AG04449 (cell line): ENCODE results near the gene RTTN.

Experiments
- CTCF ChIA-PET: fragments of 350-600 bp; formaldehyde crosslinking; extraction: SDS; loops from one replicate; lab custom pipeline; 2021; ENCODE audit warnings: antibody characterized with exemption; lab: Yijun Ruan, JAX
- POLR2A ChIA-PET: fragments of 400-600, 350-600 bp; formaldehyde crosslinking; extraction: SDS; loops from one replicate; lab custom pipeline; 2020; ENCODE audit warnings: antibody characterized with exemption, inconsistent platforms; lab: Yijun Ruan, JAX
- DNase-seq: peaks from one replicate; pipeline ENCODE4 v3.0.0-alpha.2; 2010; ENCODE audit warnings: low read depth, low spot score
- H3K4me3 ChIP-seq: 2 replicates; pipeline ENCODE4 v1.5.1; 2011; ENCODE audit warnings: low read depth, mild to moderate bottlenecking, control low read depth, low read length
- TF ChIP-seq, protein P1 (sequence below): IDR thresholded peaks from one replicate; pipeline ENCODE4 v1.5.1; 2011; ENCODE audit warnings: mild to moderate bottlenecking, moderate library complexity, low read length, control low read depth, inconsistent platforms; ENCODE audit not compliant: insufficient read depth; ENCODE audit errors: missing control alignments

RTTN gene

DNA sequence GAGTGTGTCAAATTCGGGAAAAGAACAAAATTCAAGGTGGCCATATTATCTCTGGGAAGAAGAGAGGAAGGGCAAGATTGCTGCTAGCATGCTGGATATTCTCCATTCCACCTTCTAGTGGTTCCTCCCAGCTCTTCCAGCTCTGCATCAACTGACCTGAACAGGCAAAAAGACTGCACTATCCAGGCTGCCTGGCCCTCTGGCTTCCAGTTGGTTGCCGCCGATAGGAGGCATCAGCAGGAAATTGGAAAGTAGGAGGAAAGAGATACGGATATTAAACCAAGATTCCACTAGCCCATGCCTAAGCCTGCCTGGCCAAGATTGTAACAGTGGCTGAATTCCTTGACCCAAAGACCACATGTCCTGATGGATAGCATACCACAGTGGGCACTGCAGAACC, 1.7 kb upstream of the RTTN start:
- no peak for DNase-seq
- no peak overlapping the region for H3K4me3 ChIP-seq
- ChIA-PET POLR2A (no interaction called here), CTCF (interaction anchor here (0.6 to 2.7 kb wide), 2 partner anchors 12 to 226 kb away, joined by 3 to 18 read pairs; no protein-coding TSS in a partner anchor)
- TF ChIP-seq, protein P1, sequence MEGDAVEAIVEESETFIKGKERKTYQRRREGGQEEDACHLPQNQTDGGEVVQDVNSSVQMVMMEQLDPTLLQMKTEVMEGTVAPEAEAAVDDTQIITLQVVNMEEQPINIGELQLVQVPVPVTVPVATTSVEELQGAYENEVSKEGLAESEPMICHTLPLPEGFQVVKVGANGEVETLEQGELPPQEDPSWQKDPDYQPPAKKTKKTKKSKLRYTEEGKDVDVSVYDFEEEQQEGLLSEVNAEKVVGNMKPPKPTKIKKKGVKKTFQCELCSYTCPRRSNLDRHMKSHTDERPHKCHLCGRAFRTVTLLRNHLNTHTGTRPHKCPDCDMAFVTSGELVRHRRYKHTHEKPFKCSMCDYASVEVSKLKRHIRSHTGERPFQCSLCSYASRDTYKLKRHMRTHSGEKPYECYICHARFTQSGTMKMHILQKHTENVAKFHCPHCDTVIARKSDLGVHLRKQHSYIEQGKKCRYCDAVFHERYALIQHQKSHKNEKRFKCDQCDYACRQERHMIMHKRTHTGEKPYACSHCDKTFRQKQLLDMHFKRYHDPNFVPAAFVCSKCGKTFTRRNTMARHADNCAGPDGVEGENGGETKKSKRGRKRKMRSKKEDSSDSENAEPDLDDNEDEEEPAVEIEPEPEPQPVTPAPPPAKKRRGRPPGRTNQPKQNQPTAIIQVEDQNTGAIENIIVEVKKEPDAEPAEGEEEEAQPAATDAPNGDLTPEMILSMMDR = no peak

GRCh38 chr18:70200286-70200685, 5.2 kb downstream of the RTTN start:
- TF ChIP-seq, protein P1 = no peak
- CTCF ChIA-PET = interaction anchor here (1.6 to 15.4 kb wide), 3 partner anchors 234 to 254 kb away, joined by 6 to 471 read pairs (median 12); no protein-coding TSS in a partner anchor
- POLR2A ChIA-PET = no interaction called here
- DNase-seq = no peak
- no peak overlapping the region for H3K4me3 ChIP-seq

GRCh38 chr18:70197844-70198243, 7.6 kb downstream of the RTTN start:
- TF ChIP-seq, protein P1 = no peak
- H3K4me3 ChIP-seq = no peak overlapping the region
- DNase-seq = no peak
- POLR2A ChIA-PET = no interaction called here
- CTCF ChIA-PET = interaction anchor here (0.6 to 15.4 kb wide), 5 partner anchors 11 to 253 kb away, joined by 3 to 471 read pairs (median 47); no protein-coding TSS in a partner anchor

DNA sequence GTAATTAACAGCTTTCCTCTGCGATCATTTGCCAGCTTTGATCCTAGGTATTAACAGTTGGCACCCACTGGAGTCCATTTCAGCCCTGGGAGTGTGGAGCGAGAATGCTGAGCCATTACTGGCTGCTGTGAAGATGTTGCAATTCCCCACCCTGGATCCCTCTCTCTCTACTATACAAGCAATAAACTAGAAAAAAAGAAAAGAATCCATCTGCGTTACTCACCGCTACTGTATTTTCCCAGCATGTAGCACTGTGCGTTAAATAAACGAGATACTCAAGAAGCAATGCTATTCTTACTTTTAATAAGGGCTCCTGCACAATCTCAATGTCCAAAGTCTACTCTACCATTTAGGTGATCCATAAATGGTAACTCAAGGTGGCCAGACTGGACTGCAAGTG, 8.5 kb downstream of the RTTN start:
- ChIA-PET CTCF (interaction anchor here (0.6 to 15.4 kb wide), 10 partner anchors 8 to 254 kb away, joined by 3 to 471 read pairs (median 17); partner anchors contain the start of gene RTTN), POLR2A (no interaction called here)
- no peak for DNase-seq

GRCh38 chr18:70195852-70196434, 9.5 kb downstream of the RTTN start:
- H3K4me3 ChIP-seq = no peak overlapping the region
- POLR2A ChIA-PET = interaction anchor here (1.2 kb wide), 1 partner anchor 237 kb away, joined by 3 read pairs; no protein-coding TSS in a partner anchor
- DNase-seq = no peak
- CTCF ChIA-PET = interaction anchor here (0.7 to 15.4 kb wide), 35 partner anchors 9 to 1351 kb away, joined by 3 to 471 read pairs (median 5); partner anchors contain the start of gene RTTN
- TF ChIP-seq, protein P1 = peak; percentile 63

More for the DNA sequence above, 8.5 kb downstream of the RTTN start:
- H3K4me3 ChIP-seq = no peak overlapping the region
- TF ChIP-seq, protein P1 = no peak

- no peak overlapping the region for H3K4me3 ChIP-seq
- CTCF ChIA-PET = interaction anchor here (0.7 to 15.4 kb wide), 39 partner anchors 8 to 1350 kb away, joined by 3 to 471 read pairs (median 4); partner anchors contain the start of gene RTTN
- no peak for DNase-seq
- POLR2A ChIA-PET = interaction anchor here (1.2 kb wide), 1 partner anchor 238 kb away, joined by 3 read pairs; no protein-coding TSS in a partner anchor
- TF ChIP-seq, protein P1 = no peak
These were observed 10.4 kb downstream of the RTTN start for GRCh38 chr18:70195014-70195614.
